Measurements from ENCODE around the gene BMERB1. TPM values are rescaled to one million over a fixed set of nuclear protein-coding genes. Genes with fewer than 3 reads are reported as not detected.

Gene BMERB1
- polyA plus RNA-seq, 1 of the 3 experiments (the other 2 are of a cell fraction): 33.9 TPM

DNA sequence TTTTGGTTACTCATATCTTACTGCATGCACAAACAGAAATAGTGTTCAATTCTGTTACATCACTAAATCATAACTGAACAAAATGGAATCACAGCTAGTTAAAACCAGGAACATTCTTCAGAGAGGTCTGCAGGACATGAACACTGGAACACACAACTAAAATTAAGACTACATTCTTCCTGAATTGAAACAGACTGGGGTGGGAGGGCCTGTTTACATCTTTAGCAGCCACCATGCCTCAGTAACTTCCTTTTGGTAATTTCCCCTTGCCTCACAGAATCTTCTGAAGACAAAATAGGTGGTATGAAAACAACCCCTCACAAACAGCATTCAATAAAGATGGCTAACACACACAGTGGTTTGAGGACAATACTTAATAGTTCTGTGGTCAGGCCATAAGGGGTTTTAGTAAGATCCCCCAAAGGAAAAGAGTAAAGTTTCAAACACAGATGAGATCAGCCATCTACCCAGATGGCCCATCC, 202.0 kb downstream of the BMERB1 start:
- Histone ChIP-seq H3K36me3 (replicated peaks in 1 of 2; ENCODE audit: control insufficient read depth in 1 of 2, insufficient read depth in 2 of 2, low read length in 1 of 2) (peaks cover 70 to 75% of the 10 kb centered on the region in 2 experiments), H3K9me3 (no peaks in the 10 kb centered on the region), H2AFZ (ENCODE audit: low read depth) (no peak overlapping the region), H3K9ac (no peak overlapping the region), H3K79me2 (ENCODE audit: insufficient read depth) (peaks cover 32% of the 10 kb centered on the region), H3K4me2 (no peak overlapping the region), H3K9me2 (no peaks in the 10 kb centered on the region), H3K4me1 (ENCODE audit: control insufficient read depth in 1 of 2, insufficient read depth in 2 of 2, low read depth in 1 of 2, low read length in 1 of 2) (no peaks in the 10 kb centered on the region; a peak in 2 of 4 replicates), H3K4me3 (ENCODE audit: low read depth in 2 of 2, low read length in 1 of 2) (no peak overlapping the region), H4K20me1 (ENCODE audit: insufficient read depth) (no peaks in the 10 kb centered on the region; the same call in 1 of the 2 replicates), H3K27me3 (ENCODE audit: insufficient read depth) (no peaks in the 10 kb centered on the region), H3F3A (replicated peaks; ENCODE audit: insufficient read depth) (no peaks in the 10 kb centered on the region), H3K27ac (ENCODE audit: low read depth in 2 of 2, low read length in 1 of 2) (no peak overlapping the region)
- ChIA-PET POLR2A (no interaction called here), CTCF (interaction anchor here (0.7 to 1.7 kb wide), 2 partner anchors 17 to 39 kb away, joined by 3 to 4 read pairs; no protein-coding TSS in a partner anchor)
- no peak for DNase-seq
- no peak for TF ChIP-seq POLR2AphosphoS5 (IDR thresholded peaks at IDR 0.05; ENCODE audit: low read depth, low read length)
- no peak for TF ChIP-seq SIN3A (IDR thresholded peaks at IDR 0.05; ENCODE audit: borderline replicate concordance, low read depth, low read length)
- TF ChIP-seq FOSL2 (IDR thresholded peaks at IDR 0.05; ENCODE audit: borderline replicate concordance, low read depth): no peak
- no peak for TF ChIP-seq GABPA (IDR thresholded peaks at IDR 0.05; ENCODE audit: low read depth)
- no peak for TF ChIP-seq NRF1 (IDR thresholded peaks at IDR 0.05; ENCODE audit: low read depth, low read length)

Other genes starting within 250 kb of the BMERB1 start
- gene NPIPA5, start 56.3 kb upstream of the BMERB1 start, polyA plus RNA-seq (2012; rRNA removed): 0.24 and 0.46 TPM in 2 replicates
- gene MPV17L, start 38.8 kb upstream of the BMERB1 start, polyA plus RNA-seq (2012; rRNA removed): 0.43 and 0.57 TPM in 2 replicates
- gene MARF1, start 208.6 kb downstream of the BMERB1 start, polyA plus RNA-seq (2012; rRNA removed): 10.3 TPM in 2 replicates
- gene NDE1, start 215.7 kb downstream of the BMERB1 start, polyA plus RNA-seq (2012; rRNA removed): 18.8 and 27.9 TPM in 2 replicates